HG02642 (cell line): ENCODE results near the gene VAT1L.
"Not testable (repeated sequence)": the region's sequence is repeated elsewhere in the genome, so short reads cannot be mapped to it uniquely, and the experiment has no call there.

Source experiments
- ATAC-seq: cut with Tn5 transposase; IDR thresholded peaks from one replicate; pipeline ENCODE4 v1.9.1; 2021; ENCODE audit warnings: mild to moderate bottlenecking; ENCODE audit not compliant: unreplicated experiment, poor library complexity

VAT1L gene

DNA sequence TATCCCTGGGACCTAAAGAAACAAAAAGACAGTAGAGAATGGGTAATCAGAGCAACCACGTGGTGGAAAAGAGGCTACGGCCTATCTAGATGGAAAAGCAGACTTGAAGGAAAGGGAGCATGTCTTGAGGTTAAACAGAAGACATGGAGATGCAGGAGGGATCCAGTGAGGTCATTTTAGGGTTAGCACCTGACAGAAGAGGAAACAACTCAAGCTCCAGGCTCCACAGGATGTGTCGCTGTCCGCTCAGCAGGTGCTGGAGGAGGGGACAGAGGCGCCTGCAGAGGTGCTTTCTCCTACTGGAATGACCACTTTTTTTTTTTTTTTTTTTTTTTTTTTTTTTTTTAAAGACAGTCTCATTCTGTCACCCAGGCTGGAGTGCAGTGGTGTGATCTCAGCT is 186.5 kb downstream of the VAT1L start:
- no peak for ATAC-seq

GRCh38 chr16:77975942-77976341 is 187.6 kb downstream of the VAT1L start:
- no peak for ATAC-seq

GRCh38 chr16:77977339-77977738 is 189.0 kb downstream of the VAT1L start:
- ATAC-seq = no peak

DNA sequence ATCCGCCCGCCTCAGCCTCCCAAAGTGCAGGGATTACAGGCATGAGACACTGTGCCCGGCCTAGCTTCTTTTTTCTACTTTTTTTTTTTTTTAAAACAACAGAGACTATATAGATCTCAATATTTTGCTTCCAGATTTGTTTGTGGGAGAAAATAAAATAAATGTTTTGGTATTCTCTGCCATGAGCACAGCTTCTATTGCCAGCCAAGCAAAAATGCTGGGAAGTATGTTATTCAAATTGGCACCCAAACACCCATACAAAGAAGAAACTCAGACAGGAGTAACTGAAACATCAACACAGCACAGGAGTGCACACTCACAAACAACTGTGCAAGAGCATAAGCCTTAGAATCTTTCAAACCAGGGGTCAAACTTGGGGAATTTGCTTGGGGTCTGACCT is 196.7 kb downstream of the VAT1L start:
- no peak for ATAC-seq

DNA sequence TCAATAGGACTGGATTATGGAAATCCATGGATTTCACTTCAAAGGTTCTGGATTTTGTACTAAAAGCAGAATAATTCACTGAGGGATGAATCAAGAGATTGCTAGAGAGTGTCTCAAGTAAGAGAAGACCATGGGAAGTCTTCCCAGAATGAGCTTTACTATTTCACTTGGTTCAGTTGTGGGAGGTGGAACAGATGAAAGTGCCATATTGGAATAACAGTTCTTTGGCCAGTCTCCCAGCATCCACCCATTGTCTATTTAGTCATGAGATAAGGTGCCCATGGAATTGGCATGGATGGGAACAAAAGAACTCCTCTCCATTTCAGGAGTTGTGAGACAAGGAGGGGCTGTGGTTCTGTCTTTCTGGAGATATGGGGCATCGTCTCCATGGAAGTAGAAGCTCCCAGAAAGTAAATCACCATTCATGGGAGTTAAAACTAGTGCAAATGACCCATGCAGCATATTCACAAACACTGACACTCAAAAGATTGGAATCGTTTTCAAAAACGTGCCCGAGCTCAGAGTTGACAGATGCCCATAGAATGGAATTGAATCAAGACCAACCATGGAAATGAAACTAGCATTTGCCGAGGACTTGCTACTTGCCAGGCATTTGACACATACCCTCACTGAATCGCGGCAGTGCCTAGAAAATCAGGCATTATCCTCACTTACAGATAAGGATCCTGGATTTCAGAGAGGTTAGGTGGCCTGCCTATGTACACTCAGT is 197.8 kb downstream of the VAT1L start:
- ATAC-seq = no peak

DNA sequence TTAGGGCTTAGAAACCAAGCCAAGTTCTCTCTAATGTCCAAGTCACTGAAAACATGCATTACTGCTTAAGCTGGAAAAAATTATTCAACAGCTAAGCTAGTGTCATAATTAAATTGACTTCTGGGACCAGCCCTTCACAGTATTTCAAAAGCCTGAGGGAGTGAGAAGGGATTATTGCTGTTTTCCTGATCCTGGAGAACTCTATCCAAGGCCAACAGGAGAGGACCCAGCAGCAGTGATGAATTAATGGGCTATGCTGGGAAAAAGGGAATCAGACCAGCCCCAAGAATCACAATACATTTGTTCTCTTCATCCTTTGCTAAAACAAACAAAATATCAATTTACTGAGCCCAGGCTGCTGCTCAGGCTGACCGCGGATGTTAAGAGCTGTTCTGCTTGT is 199.4 kb downstream of the VAT1L start:
- no peak for ATAC-seq

- ATAC-seq = no peak
Measured at GRCh38 chr16:77989846-77990245, 201.5 kb downstream of the VAT1L start.

- no peak for ATAC-seq
Measured at GRCh38 chr16:77991701-77992100, 203.3 kb downstream of the VAT1L start.

- ATAC-seq = not testable (repeated sequence)
Measured at GRCh38 chr16:77992381-77992780, 204.0 kb downstream of the VAT1L start.

- ATAC-seq = no peak
Measured at GRCh38 chr16:77993111-77993985, 205.0 kb downstream of the VAT1L start.

- no peak for ATAC-seq
Measured at GRCh38 chr16:77995843-77996455, 207.6 kb downstream of the VAT1L start.

DNA sequence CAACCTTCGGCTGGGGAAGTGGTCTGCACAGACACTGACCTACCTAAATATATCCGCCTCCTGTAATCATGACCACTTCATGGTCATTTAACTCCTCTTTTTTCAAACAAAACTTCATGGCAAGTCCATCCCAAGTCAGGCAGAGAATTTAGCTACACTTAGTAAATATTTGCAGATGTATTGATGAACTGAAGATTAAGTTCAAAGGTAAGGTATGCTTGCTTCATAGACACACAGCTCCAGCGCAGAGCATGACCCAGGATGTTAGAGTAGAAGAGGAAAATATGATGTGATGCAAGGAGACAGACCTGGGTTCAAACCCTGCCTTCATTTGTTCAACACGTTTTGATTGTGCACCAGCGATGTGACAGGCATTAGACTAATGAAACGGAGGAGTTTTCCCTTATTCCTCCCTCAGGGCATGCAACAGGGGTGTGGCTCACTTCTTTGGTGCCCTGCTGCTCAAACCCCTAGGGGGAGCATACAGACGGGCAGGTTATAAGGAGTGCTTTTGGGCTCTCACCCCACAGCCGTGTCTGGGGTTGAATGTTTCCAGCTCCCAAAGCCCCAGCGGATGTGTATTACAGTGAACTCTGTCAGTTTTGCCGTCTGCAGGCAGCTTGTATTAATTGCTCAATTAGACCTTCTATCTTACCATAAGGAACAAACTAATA is 210.1 kb downstream of the VAT1L start:
- ATAC-seq = no peak

GRCh38 chr16:78001451-78002025 is 213.2 kb downstream of the VAT1L start:
- ATAC-seq = no peak

- ATAC-seq = peak; percentile 99
Measured at GRCh38 chr16:78002915-78003538, 214.7 kb downstream of the VAT1L start.

DNA sequence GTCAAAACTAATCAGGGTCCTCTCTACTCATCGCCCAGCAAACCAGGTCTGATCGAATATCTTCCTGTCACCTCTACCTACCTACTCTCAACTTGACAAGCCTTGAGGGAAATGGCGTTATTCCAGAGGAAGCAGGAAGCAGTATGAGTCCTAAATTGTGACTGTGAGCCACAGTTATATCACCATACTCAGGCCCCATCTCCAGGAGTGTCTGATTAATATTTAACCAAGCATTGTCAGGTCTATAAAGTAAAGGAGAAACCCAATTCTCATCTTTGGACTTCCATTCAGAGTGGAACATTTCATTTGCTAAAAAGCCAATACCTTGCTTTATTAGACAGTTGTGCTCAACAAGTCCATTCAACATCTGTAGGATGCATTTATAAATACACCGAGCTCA is 216.2 kb downstream of the VAT1L start:
- ATAC-seq = no peak

DNA sequence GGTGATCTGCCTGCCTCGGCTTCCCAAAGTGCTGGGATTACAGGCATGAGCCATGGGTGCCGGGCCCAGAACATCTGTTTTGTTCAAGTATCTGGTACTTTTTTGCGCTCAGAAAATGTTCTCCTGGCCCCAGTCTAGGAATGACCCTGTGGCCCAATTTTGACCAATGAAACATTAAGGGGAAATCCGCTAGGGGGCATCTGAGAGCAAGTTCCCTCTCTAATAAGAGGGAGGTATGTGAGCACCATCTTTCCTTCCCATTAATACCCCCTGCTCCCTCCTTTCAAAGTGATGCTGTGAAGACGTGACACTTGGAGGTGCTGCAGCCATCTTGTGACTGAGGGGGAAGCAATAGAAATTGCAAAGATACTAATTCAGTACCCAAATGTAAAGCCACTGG is 217.5 kb downstream of the VAT1L start:
- no peak for ATAC-seq

DNA sequence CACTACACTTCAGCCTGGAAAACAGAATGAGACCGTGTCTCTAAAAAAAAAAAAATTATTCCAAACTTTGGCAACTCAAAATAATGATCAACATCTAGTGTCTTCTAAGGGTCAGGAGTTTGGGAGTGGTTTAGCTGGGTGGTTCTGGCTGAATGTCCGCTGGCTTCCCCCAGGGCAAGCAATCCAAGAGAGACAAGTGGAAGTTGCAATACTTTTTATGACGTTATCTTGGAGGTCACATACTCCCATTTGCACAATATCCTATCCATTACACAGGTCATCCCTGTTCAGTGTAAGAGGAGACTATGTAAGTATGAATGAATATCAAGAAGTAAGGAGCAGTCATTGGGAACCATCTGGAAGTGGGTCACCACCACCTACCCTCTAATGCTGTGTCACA is 218.8 kb downstream of the VAT1L start:
- no peak for ATAC-seq

GRCh38 chr16:78022347-78023060 is 234.1 kb downstream of the VAT1L start, which contains the start of gene CLEC3A:
CLEC3A (plus strand) TSS chr16:78022548; CDS start chr16:78022627, 79 bp downstream.
- no peak for ATAC-seq

GRCh38 chr16:78024159-78024558 is 235.8 kb downstream of the VAT1L start:
- no peak for ATAC-seq
